K562 (cell line): Measurements from ENCODE around the gene TIGD7. TPM values are rescaled to one million over a fixed set of nuclear protein-coding genes. Genes with fewer than 3 reads are reported as not detected.

Experiments
- ATAC-seq: fragments of 200-7000 bp; cut with Tn5 transposase; 3 replicates; pipeline ENCODE4 v1.9.1; 2020; ENCODE audit warnings: moderate library complexity
- BruUV-seq: library from RNA; stranded (reverse); fragments of 400-500 nt; replicated peaks from 2 replicates; lab custom pipeline; 2021; lab: Mats Ljungman, UMichigan
- CTCF ChIA-PET: fragments of 300-600 bp; formaldehyde crosslinking; extraction: SDS; loops from one replicate; lab custom pipeline; 2021; ENCODE audit warnings: low intra/inter-chr PET ratio; lab: Yijun Ruan, JAX
- POLR2A ChIA-PET: fragments of 300-600, 350-650 bp; sonication (Branson Sonifier 250); formaldehyde crosslinking; extraction: SDS; loops from one replicate; lab custom pipeline; 2021; ENCODE audit warnings: antibody characterized with exemption, inconsistent platforms; lab: Yijun Ruan, JAX
- DNase-seq, 4 experiments: peaks; one replicate each; pipeline versions ENCODE4 v3.0.0 to v3.0.0-alpha.2; 2011 to 2018; ENCODE audit warnings: low spot score in 3 of 4, mixed read lengths in 3 of 4; ENCODE audit errors: extremely low read depth in 1 of 4
- FAIRE-seq: peaks from 2 replicates; lab custom pipeline; 2011; peaks lifted over from hg19 to GRCh38; lab: Jason Lieb, UNC
- H2AFZ ChIP-seq: 2 replicates; pipeline ENCODE4 v1.6.0; 2011; ENCODE audit warnings: low read depth, low read length, control low read depth, inconsistent platforms
- H3K27ac ChIP-seq: fragments of 200-600 bp; 3 replicates; pipeline ENCODE4 v1.8.0; 2011; ENCODE audit warnings: low read depth, mild to moderate bottlenecking, control low read depth, inconsistent platforms, low read length, moderate library complexity, mixed read lengths; ENCODE audit errors: extremely low read depth
- H3K27me3 ChIP-seq, 2 experiments: fragments of 300-600 bp in 1 of 2; 2 replicates in 1 of 2; 3 replicates in 1 of 2; pipeline versions ENCODE4 v1.6.0 to v1.8.0; 2011; ENCODE audit warnings: inconsistent platforms in 2 of 2, low read length in 2 of 2, mild to moderate bottlenecking in 1 of 2, mixed read lengths in 1 of 2, moderate library complexity in 1 of 2; ENCODE audit not compliant: control insufficient read depth in 2 of 2, insufficient read depth in 2 of 2
- H3K36me3 ChIP-seq: fragments of 300-600 bp; 3 replicates; pipeline ENCODE4 v1.8.0; 2011; ENCODE audit warnings: mild to moderate bottlenecking, low read length, inconsistent platforms; ENCODE audit not compliant: control insufficient read depth, insufficient read depth
- H3K4me1 ChIP-seq, 2 experiments: fragments of 200-600 bp in 1 of 2; replicated peaks in 1 of 2; 2 replicates in 1 of 2; 3 replicates in 1 of 2; pipeline versions ENCODE4 v1.5.1 to v1.8.0; 2011; ENCODE audit warnings: inconsistent platforms in 2 of 2, low read length in 2 of 2, mild to moderate bottlenecking in 1 of 2, mixed read lengths in 1 of 2, moderate library complexity in 1 of 2; ENCODE audit not compliant: control insufficient read depth in 2 of 2, insufficient read depth in 2 of 2
- H3K4me2 ChIP-seq: 2 replicates; pipeline ENCODE4 v1.6.1; 2011; ENCODE audit warnings: low read length, control low read depth, inconsistent platforms, mixed read lengths; ENCODE audit not compliant: insufficient read depth
- H3K4me3 ChIP-seq: fragments of 200-600 bp; sonication (generic), shearing (Covaris generic); 2 replicates; pipeline ENCODE4 v1.5.1; 2016; ENCODE audit warnings: control low read depth, inconsistent platforms
- H3K79me2 ChIP-seq: fragments of 200-600 bp; 3 replicates; pipeline ENCODE4 v1.8.0; 2011; ENCODE audit warnings: low read length, inconsistent platforms; ENCODE audit not compliant: control insufficient read depth, insufficient read depth
- H3K9ac ChIP-seq, 2 experiments: 2 replicates each; pipeline versions ENCODE4 v1.6.0 to v1.6.1; 2011; ENCODE audit warnings: low read depth in 2 of 2, low read length in 2 of 2, control low read depth in 1 of 2, inconsistent platforms in 1 of 2, mild to moderate bottlenecking in 1 of 2, mixed read lengths in 1 of 2; ENCODE audit not compliant: insufficient read depth in 1 of 2
- H3K9me1 ChIP-seq: one replicate; pipeline ENCODE4 v1.6.0; 2011; ENCODE audit warnings: inconsistent platforms, mild to moderate bottlenecking, low read length, moderate library complexity; ENCODE audit not compliant: control insufficient read depth, insufficient read depth
- H3K9me3 ChIP-seq: replicated peaks from 2 replicates; pipeline ENCODE4 v1.5.1; 2011; ENCODE audit warnings: low read depth, low read length, inconsistent platforms; ENCODE audit not compliant: control insufficient read depth, insufficient read depth
- H4K20me1 ChIP-seq: replicated peaks from 2 replicates; pipeline ENCODE4 v1.6.1; 2011; ENCODE audit warnings: low read length, inconsistent platforms, mixed read lengths; ENCODE audit not compliant: control insufficient read depth, insufficient read depth
- CBX5 ChIP-seq: IDR thresholded peaks from 2 replicates; pipeline ENCODE4 v1.6.1; 2014; ENCODE audit warnings: low read depth, borderline replicate concordance
- CLOCK ChIP-seq: fragments of 250-450 bp; sonication (Bioruptor Pico); IDR thresholded peaks from 2 replicates; pipeline ENCODE4 v1.4.0; 2020; ENCODE audit warnings: mild to moderate bottlenecking, moderate library complexity, borderline replicate concordance
- MEF2A ChIP-seq: IDR thresholded peaks from 2 replicates; pipeline ENCODE4 v1.6.1; 2011; ENCODE audit warnings: low read depth, mild to moderate bottlenecking, low read length, moderate library complexity; ENCODE audit not compliant: control insufficient read depth
- POLR2G ChIP-seq: fragments of 200-400 bp; formaldehyde crosslinking; IDR thresholded peaks from 2 replicates; pipeline ENCODE4 v1.6.1; 2017; ENCODE audit warnings: low read depth, mild to moderate bottlenecking, antibody characterized with exemption, low read length, moderate library complexity
- ZFP36 ChIP-seq: fragments of 150-350 bp; IDR thresholded peaks from 2 replicates; pipeline ENCODE4 v1.6.1; 2018; ENCODE audit warnings: low read length, low read depth; ENCODE audit not compliant: partially characterized antibody
- WGBS: fragments of 100-300 bp; shearing (Covaris generic); methylation state at CpG from one replicate; pipeline ENCODE4 v1.1.6; 2016; ENCODE audit warnings: low coverage, mixed read lengths; ENCODE audit not compliant: insufficient coverage; ENCODE audit errors: missing lambda C conversion rate; 5-methylcytosine and 5-hydroxymethylcytosine counted together
- in situ Hi-C: fragments of 300-500 bp; cut with MboI; formaldehyde crosslinking; loops from 4 replicates; pipeline ENCODE4 v1.15.0; 2018; ENCODE audit warnings: inconsistent platforms, mixed read lengths
- intact Hi-C: fragments of 100-400 bp; cut with micrococcal nuclease; formaldehyde crosslinking; loops from 2 replicates; pipeline ENCODE4 v1.14.2; 2022
- polyA plus RNA-seq, 8 experiments: library from polyadenylated mRNA; depleted of rRNA in 4 of 8; stranded (reverse) in 5 of 8; unstranded in 3 of 8; fragments of >200 nt; fragmentation: Nextera tagmentation in 2 of 8; fragmentation: Illumina TruSeq in 1 of 8; extraction: Ambion mirVana in 2 of 8; extraction: Trizol in 1 of 8; gene quantifications; 2 replicates each; pipeline versions ENCODE4 v1.2.1 to v1.2.3, GENCODE V29; 2011 to 2014; ENCODE audit warnings: inconsistent platforms in 1 of 8, missing spikeins in 1 of 8
- total RNA-seq, 7 experiments: library from RNA; depleted of rRNA in 6 of 7; stranded (reverse); fragments of >200 nt in 6 of 7; fragmentation: Illumina TruSeq in 2 of 7; extraction: Trizol in 2 of 7; gene quantifications; 2 replicates each; pipeline versions ENCODE4 v1.2.1 to v1.2.3, GENCODE V29; 2011 to 2021; ENCODE audit warnings: low replicate concordance in 1 of 7

TIGD7 gene
- total and polyA plus RNA-seq, 9 of the 15 experiments (the other 6 are each of a cell fraction or from before 2014, with no cell fraction given) = 0.84 to 10.7 (median 6.7) TPM

- H3K9me3 ChIP-seq = peaks cover 21% of the 10 kb centered on the region
- CTCF ChIA-PET = no interaction called here
- WGBS = 68% methylated on average over 4 of the region's 6 CpGs
These were observed 20.1 kb downstream of the TIGD7 start for GRCh38 chr16:3285131-3285530.

More at GRCh38 chr16:3285131-3285530, 20.1 kb downstream of the TIGD7 start:
- in situ Hi-C loops (no loop called here), intact Hi-C loops (no loop called here)
- no TSS peak for BruUV-seq
- Histone ChIP-seq H3K36me3 (peaks cover 42% of the 10 kb centered on the region), H2AFZ (no peak overlapping the region), H3K9me1 (no peaks in the 10 kb centered on the region), H3K4me3 (peak overlapping the region; percentile 93), H3K79me2 (peaks cover 32% of the 10 kb centered on the region), H3K27ac (no peak overlapping the region), H3K27me3 (no peaks in the 10 kb centered on the region), H3K9ac (peak overlapping the region in 1 of 2 experiments; percentile 96; a peak in 2 of 4 replicates), H3K4me2 (peak overlapping the region; percentile 98), H3K4me1 (peaks cover 8 to 22% of the 10 kb centered on the region in 2 experiments; a peak in 4 of 5 replicates), H4K20me1 (no peaks in the 10 kb centered on the region)
- FAIRE-seq (no peak), DNase-seq (no peak), ATAC-seq (no peak)
- POLR2A ChIA-PET = interaction anchor here (0.6 to 3.1 kb wide), 3 partner anchors 21 to 155 kb away, joined by 3 to 15 read pairs (median 3); partner anchors contain the start of genes TIGD7, ZNF174, ZNF75A and ZSCAN32
- TF ChIP-seq ZFP36 (no peak), CBX5 (no peak), CLOCK (CRISPR knock-in tag) (no peak), POLR2G (0 out of 2 replicates have a peak, but pooled peaks have one; percentile 34), MEF2A (no peak)
